ENCODE measurements around the gene SFXN5. TPM values are rescaled to one million over a fixed set of nuclear protein-coding genes. Genes with fewer than 3 reads are reported as not detected.

Gene SFXN5
- total and polyA plus RNA-seq, 2 of the 8 experiments (the other 6 are each of a cell fraction or from before 2014, with no cell fraction given): 29.3 to 33.1 TPM

DNA sequence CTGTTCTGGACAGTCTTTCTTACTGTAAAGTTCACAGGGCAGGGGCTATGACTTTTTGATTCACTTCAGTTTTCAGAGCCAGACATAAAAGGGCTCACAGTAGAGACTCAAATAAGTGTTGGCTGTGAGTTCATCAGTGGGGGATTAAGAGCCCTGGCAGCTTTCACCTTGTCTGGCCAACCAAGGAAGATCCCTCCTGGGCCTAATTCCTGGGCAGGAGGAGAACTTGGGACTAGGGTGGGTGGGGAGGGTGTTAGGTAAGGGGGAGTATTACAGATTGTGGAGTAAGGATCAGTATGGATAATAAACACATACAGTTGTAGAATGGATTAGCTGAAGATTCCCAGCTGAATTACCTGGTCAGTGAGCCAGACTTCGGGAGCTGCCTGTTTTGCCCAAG, 904 bp upstream of the SFXN5 start (continued):
- TF ChIP-seq RXRA (IDR thresholded peaks at IDR 0.05; ENCODE audit: insufficient read depth, low read depth, low read length) (no peak), SRF (IDR thresholded peaks at IDR 0.05; ENCODE audit: low read depth, low read length) (no peak), TEAD4 (IDR thresholded peaks at IDR 0.05; ENCODE audit: low read depth, low read length) (no peak), EGR1 (IDR thresholded peaks at IDR 0.05; ENCODE audit: borderline replicate concordance, low read depth, low read length) (no peak), CBX5 (IDR thresholded peaks at IDR 0.05; ENCODE audit: low read depth, low read length) (no peak), GTF2F1 (IDR thresholded peaks at IDR 0.05; ENCODE audit: borderline replicate concordance, low read depth, low read length) (no peak), GABPA (IDR thresholded peaks at IDR 0.05; ENCODE audit: borderline replicate concordance, insufficient read depth, low read length) (no peak)
